ENCODE data around the gene NGF. TPM values are rescaled to one million over a fixed set of nuclear protein-coding genes. Genes with fewer than 3 reads are reported as not detected.
A peak's percentile ranks its signal among the peaks of the same experiment; 100 is the strongest.

The NGF gene
- total RNA-seq, 4 donors from 2014 or later: 4.5 TPM; not detected in 3

DNA sequence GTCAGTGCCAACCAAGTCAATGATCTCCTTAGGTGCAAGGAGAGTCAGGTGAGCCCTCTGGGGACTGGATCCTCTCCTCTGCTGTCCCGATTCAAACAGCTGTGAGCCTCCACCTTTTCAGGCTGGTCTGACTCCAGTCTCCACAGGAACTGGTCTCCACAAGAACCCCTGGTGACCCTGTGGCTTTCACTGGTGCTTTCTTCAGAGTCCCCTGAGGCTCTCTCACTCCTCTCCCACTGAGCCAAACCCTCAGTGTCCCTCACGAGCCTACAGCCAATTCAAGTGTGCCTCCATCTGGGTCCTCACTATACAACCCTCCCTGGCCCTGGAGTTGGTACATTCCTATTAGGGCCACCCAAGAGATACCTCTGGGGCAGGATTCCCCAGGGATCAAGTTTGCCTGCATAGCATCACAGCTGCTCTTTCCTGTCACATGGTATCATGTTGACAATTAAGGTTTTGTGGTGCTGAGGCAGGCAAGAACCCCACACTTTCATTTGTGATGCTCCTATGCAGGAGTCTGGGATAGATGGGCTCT lies 5.2 kb upstream of the NGF start:
- in situ Hi-C loops (cut with MboI; ENCODE audit: low pct_ligation_motif_present in 1 of 4, low pct_unique_long_range_greater_than_20kb in 1 of 4, low sequenced_read_pairs in 3 of 4): no loop called here

GRCh38 chr1:115341948-115342347 lies 3.9 kb upstream of the NGF start:
- peaks cover 0 to 13% (median 6%) of the 10 kb centered on the region in 4 donors for H3K4me1 ChIP-seq
- DNase-seq: no peak
- in situ Hi-C loops (cut with MboI; ENCODE audit: low pct_ligation_motif_present in 1 of 4, low pct_unique_long_range_greater_than_20kb in 1 of 4, low sequenced_read_pairs in 3 of 4) (no loop called here), intact Hi-C loops (cut with DNase I; ENCODE audit: low total_unique reads) (no loop called here)
- H3K9me3 ChIP-seq: no peaks in the 10 kb centered on the region
- H3K27me3 ChIP-seq: peaks cover 33% of the 10 kb centered on the region
- no peak overlapping the region for H3K27ac ChIP-seq
- H3K4me3 ChIP-seq: no peak overlapping the region
- WGBS, 2 donors (ENCODE audit: low coverage in 1 of 2): 77% methylated on average over 2 of the region's 2 CpGs; no CpG with 5 or more reads in 1 of the 2 donors
- TF ChIP-seq CTCF (IDR thresholded peaks at IDR 0.05) (no peak), EP300 (IDR thresholded peaks at IDR 0.05; ENCODE audit: low read depth) (no peak), POLR2AphosphoS5 (IDR thresholded peaks at IDR 0.05) (no peak), POLR2A (IDR thresholded peaks at IDR 0.05) (no peak)
- no peaks in the 10 kb centered on the region for H3K36me3 ChIP-seq

More for the DNA sequence above, 5.2 kb upstream of the NGF start:
- Histone ChIP-seq H3K4me3 (no peak overlapping the region), H3K27ac (no peak overlapping the region), H3K27me3 (peaks cover 22% of the 10 kb centered on the region), H3K36me3 (no peaks in the 10 kb centered on the region), H3K4me1 (peaks cover 0 to 2% (median under 1%) of the 10 kb centered on the region in 4 donors), H3K9me3 (no peaks in the 10 kb centered on the region)
- DNase-seq: no peak
- 74% methylated on average over 2 of the region's 2 CpGs; no CpG with 5 or more reads in 1 of the 2 donors for WGBS, 2 donors (ENCODE audit: low coverage in 1 of 2)
- intact Hi-C loops (cut with DNase I; ENCODE audit: low total_unique reads): no loop called here
- no peak for TF ChIP-seq POLR2A (IDR thresholded peaks at IDR 0.05)
- TF ChIP-seq EP300 (IDR thresholded peaks at IDR 0.05; ENCODE audit: low read depth): no peak
- TF ChIP-seq CTCF (IDR thresholded peaks at IDR 0.05): no peak
- TF ChIP-seq POLR2AphosphoS5 (IDR thresholded peaks at IDR 0.05): no peak

DNA sequence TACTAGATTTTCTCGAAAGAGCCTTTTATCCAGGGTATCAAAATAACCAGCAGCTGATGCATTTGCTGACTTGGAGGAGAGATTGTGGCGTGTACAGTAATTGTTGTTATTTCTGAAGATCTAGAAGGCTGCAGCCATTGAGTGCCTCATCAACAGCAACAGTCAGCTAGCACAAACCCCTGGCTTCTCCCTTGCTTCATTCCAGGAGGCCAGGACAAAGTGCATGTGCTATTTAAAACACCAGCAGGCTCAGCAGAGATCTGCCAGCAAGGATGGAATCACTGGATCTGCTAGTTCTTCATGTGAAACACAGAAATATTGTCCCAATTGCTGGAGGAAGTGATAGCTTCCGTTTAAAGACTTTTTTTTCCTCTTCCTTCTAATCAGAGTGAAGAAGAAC lies 2.8 kb upstream of the NGF start:
- Histone ChIP-seq H3K4me3 (no peak overlapping the region), H3K4me1 (peaks cover 0 to 13% (median 6%) of the 10 kb centered on the region in 4 donors), H3K27me3 (peaks cover 40% of the 10 kb centered on the region), H3K27ac (no peak overlapping the region), H3K9me3 (no peaks in the 10 kb centered on the region), H3K36me3 (no peaks in the 10 kb centered on the region)
- TF ChIP-seq EP300 (IDR thresholded peaks at IDR 0.05; ENCODE audit: low read depth) (no peak), POLR2A (IDR thresholded peaks at IDR 0.05) (no peak), POLR2AphosphoS5 (IDR thresholded peaks at IDR 0.05) (no peak), CTCF (IDR thresholded peaks at IDR 0.05) (no peak)
- DNase-seq: no peak
- intact Hi-C loops (cut with DNase I; ENCODE audit: low total_unique reads) (no loop called here), in situ Hi-C loops (cut with MboI; ENCODE audit: low pct_ligation_motif_present in 1 of 4, low pct_unique_long_range_greater_than_20kb in 1 of 4, low sequenced_read_pairs in 3 of 4) (no loop called here)
- 62 to 79% methylated on average over 3 of the region's 3 CpGs for WGBS, 2 donors (ENCODE audit: low coverage in 1 of 2)

DNA sequence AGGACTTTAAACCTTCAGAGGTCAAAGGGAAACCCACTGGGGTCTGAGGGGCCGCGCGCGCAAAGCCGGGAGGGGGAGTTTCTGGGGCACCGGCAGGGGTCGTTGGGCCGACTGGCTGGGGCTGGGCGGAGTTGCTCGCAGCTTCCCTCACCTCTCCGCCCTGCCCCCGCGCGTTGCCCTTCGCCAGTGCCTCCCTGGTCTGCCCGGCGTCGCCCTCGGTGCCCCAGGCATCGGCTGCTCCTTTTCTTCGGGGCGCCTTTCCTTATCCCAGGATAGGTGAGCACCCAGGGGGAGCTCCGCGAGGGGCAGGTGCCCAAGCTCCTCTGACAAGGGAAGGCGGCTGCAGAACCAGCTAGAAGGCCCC lies 390 bp upstream of the NGF start:
- peaks cover 40% of the 10 kb centered on the region for H3K27me3 ChIP-seq
- intact Hi-C loops (cut with DNase I; ENCODE audit: low total_unique reads): no loop called here
- H3K36me3 ChIP-seq: no peaks in the 10 kb centered on the region
- peaks cover 0 to 13% (median 6%) of the 10 kb centered on the region in 4 donors for H3K4me1 ChIP-seq
- peak overlapping the region in 3 of 4 donors; percentile 28 to 42 (median 37) for H3K4me3 ChIP-seq
- WGBS, 2 donors (ENCODE audit: low coverage in 1 of 2): 49% methylated on average over 18 of the region's 25 CpGs; no CpG with 5 or more reads in 1 of the 2 donors
- no peaks in the 10 kb centered on the region for H3K9me3 ChIP-seq
- DNase-seq: no peak
- H3K27ac ChIP-seq: peak overlapping the region in 2 of 4 donors; percentile 21 to 61
- TF ChIP-seq POLR2AphosphoS5 (IDR thresholded peaks at IDR 0.05) (no peak), POLR2A (IDR thresholded peaks at IDR 0.05) (no peak), EP300 (IDR thresholded peaks at IDR 0.05; ENCODE audit: low read depth) (no peak), CTCF (IDR thresholded peaks at IDR 0.05) (no peak)
- in situ Hi-C loops (cut with MboI; ENCODE audit: low pct_ligation_motif_present in 1 of 4, low pct_unique_long_range_greater_than_20kb in 1 of 4, low sequenced_read_pairs in 3 of 4): no loop called here

Measured in transverse colon (tissue), 4 donors.